ENCODE measurements around the gene PEMT. TPM values are rescaled to one million over a fixed set of nuclear protein-coding genes. Genes with fewer than 3 reads are reported as not detected.

The PEMT gene
- total and polyA plus RNA-seq, 2 of the 8 experiments (the other 6 are each of a cell fraction or from before 2014, with no cell fraction given) = 42.0 to 118 TPM

GRCh38 chr17:17480593-17481148, 110.8 kb downstream of the PEMT start:
- Histone ChIP-seq H3K27ac (ENCODE audit: low read depth, low read length) (no peak overlapping the region), H2BK20ac (ENCODE audit: low read length) (no peak overlapping the region), H3K56ac (replicated peaks; ENCODE audit: insufficient read length, low read depth, low read length) (no peak overlapping the region), H3K9me3 (ENCODE audit: insufficient read depth in 2 of 2, low read depth in 1 of 2, low read length in 1 of 2) (no peaks in the 10 kb centered on the region), H2BK12ac (ENCODE audit: low read depth, low read length) (no peak overlapping the region), H4K20me1 (replicated peaks in 1 of 2; ENCODE audit: control insufficient read depth in 1 of 2, insufficient read depth in 2 of 2, low read length in 2 of 2) (peaks cover 0 to 6% of the 10 kb centered on the region in 2 experiments), H3K14ac (ENCODE audit: insufficient read length) (no peak overlapping the region), H3K27me3 (replicated peaks in 1 of 4; ENCODE audit: control insufficient read depth in 3 of 4, extremely low read depth in 1 of 4, insufficient read depth in 3 of 4, low read length in 3 of 4) (no peaks in the 10 kb centered on the region; a peak in 1 of 7 replicates), H4K5ac (ENCODE audit: insufficient read length, low read depth, low read length) (no peak overlapping the region), H2AFZ (ENCODE audit: low read length) (no peak overlapping the region), H2BK120ac (replicated peaks; ENCODE audit: low read depth, low read length) (no peak overlapping the region), H3K4me1 (replicated peaks in 1 of 4; ENCODE audit: control insufficient read depth in 3 of 4, insufficient read depth in 4 of 4, low read length in 3 of 4) (peaks cover 0 to 5% (median 1%) of the 10 kb centered on the region in 4 experiments; a peak in 1 of 7 replicates), H3K23ac (ENCODE audit: insufficient read length) (no peak overlapping the region), H3K79me2 (ENCODE audit: control insufficient read depth in 1 of 2, insufficient read depth in 2 of 2, low read length in 2 of 2) (peaks cover 5 to 71% of the 10 kb centered on the region in 2 experiments), H3K4me2 (ENCODE audit: insufficient read depth in 1 of 2, low read depth in 2 of 2, low read length in 2 of 2) (no peak overlapping the region), H4K91ac (replicated peaks; ENCODE audit: insufficient read length, low read length) (no peak overlapping the region), H2AK5ac (ENCODE audit: low read depth, low read length) (no peak overlapping the region), H4K8ac (ENCODE audit: extremely low read depth, insufficient read depth, low read length) (no peak overlapping the region), H3K4ac (replicated peaks; ENCODE audit: insufficient read length, low read depth, low read length) (no peak overlapping the region), H2BK15ac (ENCODE audit: low read length) (no peak overlapping the region), H3K4me3 (ENCODE audit: extremely low read depth in 1 of 4, insufficient read depth in 2 of 4, low read depth in 3 of 4, low read length in 4 of 4) (no peak overlapping the region), H3K79me1 (ENCODE audit: low read depth, low read length) (peaks cover 15% of the 10 kb centered on the region), H3K36me3 (ENCODE audit: control insufficient read depth in 2 of 4, insufficient read depth in 4 of 4, low read length in 3 of 4) (peaks cover 0 to 3% (median 0%) of the 10 kb centered on the region in 4 experiments; a peak in 3 of 8 replicates), H3K9ac (replicated peaks in 1 of 4; ENCODE audit: extremely low read depth in 1 of 4, low read depth in 3 of 4, low read length in 3 of 4) (no peak overlapping the region), H2BK5ac (ENCODE audit: low read depth, low read length) (no peak overlapping the region), H3K18ac (ENCODE audit: extremely low read depth, low read length) (no peak overlapping the region; the same call in 1 of the 2 replicates), H3K23me2 (ENCODE audit: low read depth, low read length) (peaks cover 6% of the 10 kb centered on the region; the same call in 1 of the 2 replicates)
- 87% methylated on average over 6 of the region's 6 CpGs; no CpG with 5 or more reads in 1 of the 2 experiments for WGBS, 2 experiments (ENCODE audit: extremely low coverage in 1 of 2, insufficient coverage in 1 of 2, insufficient read length in 1 of 2, insufficient replicate concordance in 2 of 2, low coverage in 1 of 2, low lambda C conversion rate in 2 of 2, missing lambda C conversion rate in 1 of 2)
- ChIA-PET CTCF (ENCODE audit: partially characterized antibody) (interaction anchor here (0.6 to 1.6 kb wide), 8 partner anchors 8 to 386 kb away, joined by 3 to 5 read pairs (median 4); no protein-coding TSS in a partner anchor), POLR2A (ENCODE audit: partially characterized antibody) (interaction anchor here (0.6 to 0.9 kb wide), 3 partner anchors 15 to 18 kb away, joined by 3 read pairs; no protein-coding TSS in a partner anchor)
- no peak for FAIRE-seq
- TF ChIP-seq BACH1 (IDR thresholded peaks at IDR 0.05; ENCODE audit: low read length) (no peak), CTBP2 (IDR thresholded peaks at IDR 0.05; ENCODE audit: borderline replicate concordance, insufficient read depth, insufficient read length, low read length) (no peak)
- DNase-seq (ENCODE audit: low read depth in 1 of 2, low spot score in 2 of 2) = no peak

Data from H1 (cell line).